IPS DF 6.9 (cell line): ENCODE results near the gene SLC35F3.

Experiments used
- DNase-seq: peaks from one replicate; pipeline ENCODE4 v3.0.0-alpha.2; 2013; ENCODE audit warnings: low read depth, low spot score
- H3K27ac ChIP-seq: one replicate; pipeline ENCODE4 v1.5.1; 2013; ENCODE audit warnings: low read length, control low read depth
- H3K27me3 ChIP-seq: 2 replicates; pipeline ENCODE4 v1.6.1; 2013; ENCODE audit warnings: mild to moderate bottlenecking, low read length; ENCODE audit not compliant: control insufficient read depth, insufficient read depth
- H3K36me3 ChIP-seq: 2 replicates; pipeline ENCODE4 v1.6.1; 2013; ENCODE audit warnings: low read length; ENCODE audit not compliant: control insufficient read depth, insufficient read depth
- H3K4me1 ChIP-seq: 2 replicates; pipeline ENCODE4 v1.6.1; 2013; ENCODE audit warnings: low read length; ENCODE audit not compliant: control insufficient read depth, insufficient read depth
- H3K4me3 ChIP-seq: 2 replicates; pipeline ENCODE4 v1.5.1; 2013; ENCODE audit warnings: mild to moderate bottlenecking, low read length
- H3K9me3 ChIP-seq: 2 replicates; pipeline ENCODE4 v1.6.1; 2013; ENCODE audit warnings: low read length, inconsistent platforms; ENCODE audit not compliant: control insufficient read depth, insufficient read depth
- WGBS: extraction: QIAGEN DNeasy Blood & Tissue Kit; methylation state at CpG from one replicate; pipeline ENCODE4 v1.1.7; 2013; ENCODE audit warnings: mixed read lengths, missing lambda C conversion rate; ENCODE audit not compliant: insufficient read length, insufficient coverage; 5-methylcytosine and 5-hydroxymethylcytosine counted together

SLC35F3 gene

DNA sequence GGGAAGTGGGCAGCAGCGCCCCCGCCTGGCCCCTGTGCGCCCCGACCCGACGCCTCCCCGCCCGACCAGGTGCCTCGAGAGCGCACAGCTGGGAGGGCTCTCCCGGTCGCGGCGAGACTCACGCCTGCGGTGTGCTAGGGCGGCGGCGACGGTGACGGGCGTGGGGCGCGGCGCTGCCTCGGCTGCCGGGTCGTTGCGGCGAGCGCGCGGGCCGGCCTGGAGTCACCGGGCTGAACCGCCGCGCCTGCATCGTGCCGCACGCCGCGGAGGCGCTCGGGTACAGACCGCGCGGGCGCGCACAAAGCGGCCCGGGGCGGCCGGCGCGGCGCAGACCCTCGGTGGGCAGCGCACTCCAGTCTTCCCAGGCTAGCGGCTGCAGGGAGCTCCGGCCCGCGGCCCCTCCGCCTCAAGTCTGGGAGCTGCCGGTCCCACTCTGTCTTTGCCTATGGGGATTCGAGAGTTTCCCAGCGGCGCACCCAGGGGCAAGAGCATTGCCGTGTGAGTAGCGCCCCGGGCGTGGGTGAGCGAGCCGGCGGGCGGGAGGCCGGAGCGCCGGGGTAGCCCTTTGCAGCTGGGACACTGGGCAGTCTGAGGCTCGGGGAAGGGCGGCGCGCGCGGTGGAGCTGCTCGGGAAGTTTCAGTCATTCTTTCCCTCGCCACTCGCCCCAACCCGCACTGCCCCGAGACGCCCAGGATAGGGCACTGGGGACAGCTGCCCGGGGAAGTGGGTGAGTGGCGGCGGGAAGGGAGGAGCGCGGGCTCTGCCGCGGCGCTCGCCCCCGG is at the start of gene SLC35F3:
TSS of gene SLC35F3 (plus strand) at position 44 of the 783 bp plus-strand sequence.
- Histone ChIP-seq H3K27ac (no peak within 1 kb of the TSS), H3K4me1 (no peaks in the 10 kb centered on the region; the same call in 1 of the 2 replicates), H3K4me3 (peak within 1 kb of the TSS; percentile 46; the same call in 1 of the 2 replicates), H3K27me3 (peaks cover 16% of the 10 kb centered on the region), H3K9me3 (no peaks in the 10 kb centered on the region), H3K36me3 (no peaks in the 10 kb centered on the region)
- no CpG with 5 or more reads among the region's 101 CpGs for WGBS
- DNase-seq = no peak

GRCh38 chr1:233859446-233859845 is 45.0 kb upstream of the SLC35F3 start:
- H3K9me3 ChIP-seq = no peaks in the 10 kb centered on the region
- H3K27ac ChIP-seq = no peak overlapping the region
- H3K4me1 ChIP-seq = no peaks in the 10 kb centered on the region
- no peak for DNase-seq
- no peaks in the 10 kb centered on the region for H3K36me3 ChIP-seq
- no peak overlapping the region for H3K4me3 ChIP-seq
- WGBS = no CpG with 5 or more reads among the region's 4 CpGs
- no peaks in the 10 kb centered on the region for H3K27me3 ChIP-seq

GRCh38 chr1:233863901-233864545 is 40.5 kb upstream of the SLC35F3 start:
- no peaks in the 10 kb centered on the region; the same call in 1 of the 2 replicates for H3K9me3 ChIP-seq
- H3K4me1 ChIP-seq = no peaks in the 10 kb centered on the region
- no peak overlapping the region for H3K27ac ChIP-seq
- H3K4me3 ChIP-seq = no peak overlapping the region
- no peaks in the 10 kb centered on the region for H3K27me3 ChIP-seq
- DNase-seq = no peak
- no peaks in the 10 kb centered on the region for H3K36me3 ChIP-seq
- no CpG with 5 or more reads among the region's 3 CpGs for WGBS

DNA sequence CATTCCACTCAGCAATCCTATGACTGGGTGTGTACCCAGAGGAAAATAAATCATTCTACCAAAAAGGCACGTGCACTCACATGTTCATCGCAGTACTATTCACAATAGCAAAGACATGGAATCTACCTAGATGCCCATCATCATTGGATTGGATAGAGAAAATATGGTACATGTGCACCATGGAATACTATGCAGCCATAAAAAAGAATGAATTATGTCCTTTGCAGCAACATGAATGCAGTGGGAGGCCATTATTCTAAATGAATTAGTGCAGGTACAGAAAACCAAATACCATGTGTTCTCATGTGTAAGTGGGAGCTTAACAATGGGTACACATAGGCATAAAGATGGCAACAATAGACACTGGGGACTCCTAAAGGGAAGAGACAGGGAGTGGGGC is 39.9 kb upstream of the SLC35F3 start:
- Histone ChIP-seq H3K27ac (no peak overlapping the region), H3K9me3 (no peaks in the 10 kb centered on the region; the same call in 1 of the 2 replicates), H3K4me3 (no peak overlapping the region), H3K4me1 (no peaks in the 10 kb centered on the region), H3K36me3 (no peaks in the 10 kb centered on the region), H3K27me3 (no peaks in the 10 kb centered on the region)
- WGBS = no CpG with 5 or more reads among the region's 2 CpGs
- no peak for DNase-seq

DNA sequence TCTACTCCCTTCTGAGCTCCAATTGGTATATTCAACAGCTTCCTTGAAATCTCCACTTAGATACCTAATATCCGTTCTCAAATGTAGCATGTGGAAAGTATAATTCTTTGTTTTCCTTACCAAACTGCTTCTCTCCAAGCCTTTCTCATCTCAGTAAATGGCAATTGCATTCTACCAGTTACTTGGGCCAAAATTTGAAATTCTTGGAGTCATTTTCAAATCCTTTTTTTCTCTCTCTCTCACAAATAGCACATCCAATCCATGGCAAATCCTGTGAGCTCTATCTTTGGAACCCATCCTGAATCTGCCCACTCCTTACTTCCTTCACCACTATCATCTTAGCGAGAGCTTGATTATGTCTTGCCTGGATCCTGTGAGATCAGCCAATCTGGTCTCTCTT is 39.3 kb upstream of the SLC35F3 start:
- Histone ChIP-seq H3K4me3 (no peak overlapping the region), H3K36me3 (no peaks in the 10 kb centered on the region), H3K9me3 (no peaks in the 10 kb centered on the region; the same call in 1 of the 2 replicates), H3K27me3 (no peaks in the 10 kb centered on the region), H3K27ac (no peak overlapping the region), H3K4me1 (no peaks in the 10 kb centered on the region)
- no peak for DNase-seq
- no CpG with 5 or more reads among the region's 2 CpGs for WGBS

DNA sequence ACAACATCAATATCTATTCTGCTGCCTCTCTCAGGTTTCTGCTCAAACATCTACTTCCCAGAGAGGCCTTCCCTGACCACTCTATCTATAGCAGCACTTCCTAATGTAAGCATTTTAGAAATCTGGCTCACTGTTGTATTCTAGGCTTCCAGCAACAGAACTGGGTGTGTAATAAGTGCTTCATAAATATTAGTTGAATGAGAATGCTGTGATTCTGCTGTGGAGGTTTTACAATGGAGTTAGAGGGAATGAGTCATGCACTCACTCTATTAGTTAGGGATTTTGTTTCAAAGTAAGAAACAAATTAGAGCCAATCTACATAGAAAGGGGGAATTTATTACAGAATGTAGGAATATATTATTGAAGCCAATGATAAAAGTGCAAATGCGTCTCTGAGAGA is 38.6 kb upstream of the SLC35F3 start:
- Histone ChIP-seq H3K4me3 (no peak overlapping the region), H3K27me3 (no peaks in the 10 kb centered on the region), H3K36me3 (no peaks in the 10 kb centered on the region), H3K9me3 (no peaks in the 10 kb centered on the region; the same call in 1 of the 2 replicates), H3K4me1 (no peaks in the 10 kb centered on the region), H3K27ac (no peak overlapping the region)
- WGBS = no CpG with 5 or more reads among the region's 1 CpG
- DNase-seq = no peak

- no peak for DNase-seq
- Histone ChIP-seq H3K36me3 (no peaks in the 10 kb centered on the region), H3K4me3 (no peak overlapping the region), H3K27ac (no peak overlapping the region), H3K9me3 (no peaks in the 10 kb centered on the region; the same call in 1 of the 2 replicates), H3K4me1 (no peaks in the 10 kb centered on the region), H3K27me3 (no peaks in the 10 kb centered on the region)
- WGBS = no CpG with 5 or more reads among the region's 2 CpGs
These were observed 37.4 kb upstream of the SLC35F3 start for GRCh38 chr1:233867028-233867427.

DNA sequence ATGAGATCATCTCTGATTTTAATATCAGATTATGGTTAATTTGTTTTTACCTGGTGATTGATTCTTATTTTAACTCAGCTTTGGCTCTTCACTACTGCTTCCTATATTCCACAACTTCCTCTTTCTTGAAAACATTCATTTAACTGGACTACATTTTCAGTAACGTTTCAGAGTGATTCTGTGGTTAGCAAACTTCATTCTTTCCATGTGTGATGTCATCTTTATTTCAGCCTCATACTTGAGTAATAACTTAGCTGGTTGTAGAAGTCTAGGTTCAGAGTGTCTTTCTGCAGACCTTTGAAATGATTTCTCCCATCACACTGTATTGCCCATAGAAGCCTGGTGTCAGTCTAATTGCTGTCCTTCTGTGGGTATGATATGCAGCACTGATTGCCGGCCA is 36.0 kb upstream of the SLC35F3 start:
- WGBS = no CpG with 5 or more reads among the region's 2 CpGs
- Histone ChIP-seq H3K9me3 (no peaks in the 10 kb centered on the region; the same call in 1 of the 2 replicates), H3K4me3 (no peak overlapping the region), H3K36me3 (no peaks in the 10 kb centered on the region), H3K4me1 (no peaks in the 10 kb centered on the region), H3K27me3 (no peaks in the 10 kb centered on the region), H3K27ac (no peak overlapping the region)
- DNase-seq = no peak

- DNase-seq = no peak
- H3K27ac ChIP-seq = no peak overlapping the region
- no peaks in the 10 kb centered on the region; the same call in 1 of the 2 replicates for H3K9me3 ChIP-seq
- H3K36me3 ChIP-seq = no peaks in the 10 kb centered on the region
- H3K27me3 ChIP-seq = no peaks in the 10 kb centered on the region
- H3K4me3 ChIP-seq = no peak overlapping the region
- H3K4me1 ChIP-seq = no peaks in the 10 kb centered on the region
These were observed 34.8 kb upstream of the SLC35F3 start for GRCh38 chr1:233869680-233870079.

DNA sequence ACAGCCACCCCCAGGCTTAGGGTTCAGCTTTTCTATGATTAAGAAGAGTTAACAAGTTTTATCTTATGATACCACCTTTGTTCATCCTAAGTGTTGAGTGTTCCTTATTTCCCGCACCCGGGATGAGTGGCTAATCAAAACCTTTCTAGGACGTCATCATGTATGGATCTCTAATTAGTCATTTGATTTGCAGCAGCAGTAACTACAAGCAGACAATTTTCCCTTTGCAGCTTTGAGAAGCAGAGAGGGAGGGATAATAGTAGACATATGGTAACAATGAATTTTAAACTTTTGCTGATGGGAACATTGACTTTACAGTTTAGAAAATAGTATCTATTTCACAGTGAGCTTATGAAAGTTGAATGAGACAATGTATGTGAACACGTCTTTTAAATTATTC is 30.8 kb upstream of the SLC35F3 start:
- Histone ChIP-seq H3K27me3 (no peaks in the 10 kb centered on the region), H3K36me3 (no peaks in the 10 kb centered on the region), H3K9me3 (no peaks in the 10 kb centered on the region), H3K27ac (no peak overlapping the region), H3K4me1 (no peaks in the 10 kb centered on the region), H3K4me3 (no peak overlapping the region)
- DNase-seq = no peak
- no CpG with 5 or more reads among the region's 4 CpGs for WGBS
